NCI-H2196 treated with DMSO at 0.1 percent for 48 hours (cell line): ENCODE data around the gene CCDC146.

Experiments used
- DNase-seq: peaks from one replicate; lab custom pipeline; 2025; ENCODE audit not compliant: unreplicated experiment; lab: John Stamatoyannopoulos, UW

CCDC146 gene

DNA sequence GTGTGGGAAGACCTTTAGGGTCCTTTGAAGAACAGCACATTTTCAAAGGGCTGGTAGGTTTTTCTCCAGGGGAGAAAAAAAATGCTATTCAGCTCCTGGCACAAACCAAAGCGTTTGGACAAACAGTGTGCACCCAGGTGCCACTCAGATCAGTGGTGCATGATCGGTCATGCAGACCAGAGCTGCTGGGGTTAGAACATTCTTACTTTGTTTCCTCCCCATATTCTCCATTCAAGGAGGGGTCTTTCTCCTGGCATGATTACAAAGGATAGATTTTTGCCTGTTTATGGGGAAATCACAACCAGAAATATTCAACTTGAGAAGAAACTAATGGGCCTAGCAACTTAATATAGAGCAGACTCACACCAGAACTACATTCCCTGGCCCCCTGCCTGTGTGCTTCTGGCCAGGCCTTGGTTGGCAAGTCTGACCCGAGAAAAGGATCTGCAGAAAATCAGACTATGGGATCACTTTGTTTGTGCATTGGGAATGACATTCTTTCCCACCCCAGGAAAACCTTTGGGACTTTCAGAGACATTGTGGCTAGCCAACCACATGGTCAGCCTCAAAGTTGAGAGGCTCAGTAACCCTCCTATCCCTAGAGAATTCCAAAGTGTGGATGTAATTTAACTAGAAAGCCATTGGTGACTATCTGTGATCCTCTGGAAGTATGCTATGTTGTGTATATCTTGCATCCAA lies 159.5 kb downstream of the CCDC146 start:
- no peak for DNase-seq

GRCh38 chr7:77282897-77283296 lies 160.5 kb downstream of the CCDC146 start:
- no peak for DNase-seq

GRCh38 chr7:77284005-77284404 lies 161.6 kb downstream of the CCDC146 start:
- DNase-seq = no peak

- no peak for DNase-seq
Measured at GRCh38 chr7:77284616-77285015, 162.2 kb downstream of the CCDC146 start.

DNA sequence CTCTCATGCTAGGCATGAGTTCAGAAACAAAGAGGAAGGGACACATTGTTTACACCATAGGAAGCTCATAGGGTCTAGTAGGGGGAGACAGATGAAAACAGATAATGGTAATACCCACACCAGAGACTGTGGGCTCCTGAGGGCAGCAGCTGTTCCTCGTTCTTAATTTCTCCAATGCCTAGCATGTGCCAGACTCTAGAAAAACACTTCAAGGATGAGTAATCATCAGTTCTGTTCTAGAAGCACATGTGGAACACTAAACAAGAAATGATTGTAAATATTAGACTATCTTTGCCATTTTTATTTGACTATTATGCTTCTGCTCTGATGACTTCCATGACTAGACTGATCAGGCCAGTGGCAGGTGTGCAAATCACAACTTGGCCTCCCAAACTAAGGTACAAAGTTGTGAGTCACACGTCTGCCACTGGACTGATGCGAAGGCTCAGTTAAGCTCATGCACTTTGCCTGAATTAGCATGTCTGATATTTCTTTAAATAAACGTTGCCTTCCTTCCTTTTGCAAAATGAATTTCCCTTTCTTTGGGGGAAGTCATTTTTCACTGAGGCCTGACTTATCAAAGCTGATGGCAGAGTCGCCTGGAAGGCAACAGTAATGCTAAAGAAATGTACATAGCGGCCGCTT lies 166.4 kb downstream of the CCDC146 start:
- DNase-seq = no peak

GRCh38 chr7:77289387-77289786 lies 167.0 kb downstream of the CCDC146 start:
- no peak for DNase-seq

DNA sequence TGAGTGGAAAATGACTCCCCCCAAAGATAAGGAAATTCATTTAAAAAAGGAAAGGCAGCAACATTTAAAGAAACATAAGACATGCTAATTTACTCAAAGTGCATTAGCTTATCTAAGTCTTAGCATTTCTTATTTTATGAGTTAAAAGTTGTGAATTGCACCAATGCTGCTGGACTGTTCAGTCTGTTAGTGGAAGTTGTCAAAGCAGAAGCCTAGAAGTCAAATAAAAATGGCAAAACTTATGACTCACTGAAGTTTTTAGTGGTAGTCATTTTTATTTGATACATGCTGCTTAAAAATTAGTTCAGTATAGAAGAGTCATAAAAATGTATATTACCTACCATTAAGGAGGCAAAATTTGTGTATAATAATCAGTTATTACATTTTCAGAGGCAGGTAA lies 168.0 kb downstream of the CCDC146 start:
- DNase-seq = no peak

GRCh38 chr7:77293046-77293445 lies 170.6 kb downstream of the CCDC146 start:
- DNase-seq = no peak

GRCh38 chr7:77295549-77295948 lies 173.1 kb downstream of the CCDC146 start:
- DNase-seq = no peak

DNA sequence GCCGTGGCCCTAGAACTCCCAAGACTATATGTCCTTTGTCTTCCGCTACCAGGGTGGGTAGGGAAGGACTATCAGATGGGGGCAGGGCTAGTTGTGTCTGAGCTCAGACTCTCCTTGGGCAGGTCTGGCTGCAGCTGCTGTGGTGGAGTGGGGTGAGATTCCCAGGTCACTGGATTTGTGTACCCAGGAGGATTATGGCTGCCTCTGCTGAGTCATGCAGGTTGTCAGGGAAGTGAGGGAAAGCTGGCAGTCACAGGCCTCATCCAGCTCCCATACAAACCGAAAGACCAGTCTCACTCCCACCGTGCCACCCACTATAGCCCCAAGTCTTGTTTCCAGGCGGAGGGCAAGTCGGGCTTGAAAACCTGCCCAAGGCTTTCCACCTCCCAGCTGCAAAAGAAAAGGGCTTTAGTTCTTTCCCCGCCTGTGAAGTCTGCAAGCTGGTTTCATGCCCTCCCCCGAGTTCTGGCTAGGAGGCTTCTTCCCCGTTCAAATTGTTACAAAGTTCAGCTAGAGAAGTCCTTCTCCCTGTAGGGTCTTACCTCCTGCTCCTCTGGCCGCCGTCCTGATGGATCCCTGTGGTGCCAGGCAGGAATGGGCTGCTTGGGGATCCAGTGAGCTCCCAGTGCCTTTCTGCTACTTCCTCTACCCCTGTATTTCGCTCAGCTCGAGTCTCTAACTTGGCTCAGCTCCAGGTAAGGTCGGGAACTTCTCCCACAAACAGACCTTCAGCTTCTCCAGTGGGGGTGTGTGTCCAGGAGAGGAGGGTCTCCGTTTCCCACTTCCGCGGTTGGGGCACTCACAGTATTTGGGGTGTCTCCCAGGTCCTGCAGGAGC lies 184.0 kb downstream of the CCDC146 start:
- DNase-seq = no peak

DNA sequence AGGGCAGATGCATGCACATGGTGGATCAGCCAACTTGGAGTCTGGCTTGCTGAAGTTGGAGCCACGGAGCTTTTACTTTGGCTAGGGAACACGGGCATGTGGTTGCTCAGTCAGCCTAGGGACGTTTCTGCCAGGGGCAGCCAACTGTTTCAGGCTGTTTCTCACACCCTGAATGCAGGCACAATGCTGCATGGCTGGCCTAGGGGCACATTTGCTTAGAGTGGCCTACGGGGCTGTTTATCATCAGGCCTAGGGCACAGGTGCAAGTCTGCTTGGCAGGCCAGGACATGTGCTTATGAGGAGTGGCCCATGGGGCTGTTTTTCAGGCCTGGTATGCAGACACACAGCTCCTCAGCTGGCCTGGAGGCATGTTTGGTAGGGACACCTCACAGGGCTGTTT lies 186.4 kb downstream of the CCDC146 start:
- DNase-seq = no peak

GRCh38 chr7:77309714-77310220 lies 187.4 kb downstream of the CCDC146 start:
- no peak for DNase-seq

DNA sequence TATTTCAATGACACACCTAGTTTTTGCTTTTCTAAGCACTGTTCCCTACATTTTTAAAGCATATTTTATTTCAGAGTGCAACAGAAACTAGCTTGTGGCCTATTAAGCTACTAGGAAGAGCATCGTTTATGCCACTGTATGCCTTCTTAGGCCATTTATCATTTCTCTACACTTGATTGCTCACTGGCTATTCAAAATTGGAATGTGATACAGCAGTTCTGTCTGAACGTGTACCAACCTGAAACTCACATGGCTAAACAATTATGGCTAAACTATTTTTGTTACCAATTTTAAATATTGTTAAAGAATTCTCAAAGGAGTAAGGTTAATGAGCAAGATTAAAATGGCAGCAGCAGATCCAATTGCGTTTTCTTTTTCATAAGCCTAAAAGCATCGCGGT lies 188.6 kb downstream of the CCDC146 start:
- DNase-seq = no peak

- DNase-seq = no peak
Measured at GRCh38 chr7:77313085-77313484, 190.7 kb downstream of the CCDC146 start.

DNA sequence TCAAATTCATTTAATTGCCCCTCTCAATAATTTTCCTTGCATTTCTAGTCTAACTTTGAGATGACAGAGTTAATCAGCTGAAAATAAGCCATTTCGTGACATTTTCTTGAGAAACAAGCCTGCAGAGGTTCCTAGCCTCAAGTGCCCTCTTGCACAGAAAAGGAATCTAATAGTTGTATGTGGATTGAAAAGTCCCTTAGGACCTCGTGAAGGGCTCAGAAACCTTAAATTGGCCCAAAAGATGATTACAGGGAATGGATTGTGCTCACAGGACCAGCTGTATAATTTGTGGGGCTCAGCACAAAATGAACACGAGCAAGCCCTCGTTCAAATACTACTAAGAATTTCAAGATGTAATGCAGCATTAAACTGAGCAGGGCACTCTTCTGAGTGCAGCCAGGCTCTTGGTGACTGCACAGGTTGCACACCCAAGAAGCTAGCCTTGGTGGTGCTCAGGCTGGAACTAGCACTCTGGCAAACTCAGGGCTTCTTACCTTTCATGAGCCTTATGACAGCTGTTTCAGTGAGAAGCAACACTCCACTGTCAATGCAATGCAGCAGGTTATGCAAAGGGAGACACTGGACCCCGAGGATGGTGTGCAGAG lies 191.6 kb downstream of the CCDC146 start:
- DNase-seq = no peak

DNA sequence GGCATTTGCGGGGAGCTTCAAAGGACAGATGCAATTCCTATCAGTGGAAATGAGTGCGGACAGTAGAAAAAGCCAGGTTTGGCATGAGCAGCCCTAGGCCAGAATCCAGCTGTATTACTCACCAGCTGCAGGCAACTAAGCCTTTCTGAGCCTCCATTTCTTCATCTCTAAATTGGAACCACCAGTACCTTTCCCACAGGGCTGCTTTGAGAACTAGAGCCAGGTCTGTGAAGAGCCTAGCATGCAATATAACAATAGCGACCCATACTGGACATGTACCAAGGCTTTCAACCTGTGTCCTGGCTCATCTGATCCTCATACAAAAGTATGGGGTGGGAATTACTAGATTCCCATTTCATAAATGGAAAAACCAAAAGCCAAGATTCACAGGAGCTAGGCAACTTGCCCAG lies 192.8 kb downstream of the CCDC146 start:
- DNase-seq = no peak

DNA sequence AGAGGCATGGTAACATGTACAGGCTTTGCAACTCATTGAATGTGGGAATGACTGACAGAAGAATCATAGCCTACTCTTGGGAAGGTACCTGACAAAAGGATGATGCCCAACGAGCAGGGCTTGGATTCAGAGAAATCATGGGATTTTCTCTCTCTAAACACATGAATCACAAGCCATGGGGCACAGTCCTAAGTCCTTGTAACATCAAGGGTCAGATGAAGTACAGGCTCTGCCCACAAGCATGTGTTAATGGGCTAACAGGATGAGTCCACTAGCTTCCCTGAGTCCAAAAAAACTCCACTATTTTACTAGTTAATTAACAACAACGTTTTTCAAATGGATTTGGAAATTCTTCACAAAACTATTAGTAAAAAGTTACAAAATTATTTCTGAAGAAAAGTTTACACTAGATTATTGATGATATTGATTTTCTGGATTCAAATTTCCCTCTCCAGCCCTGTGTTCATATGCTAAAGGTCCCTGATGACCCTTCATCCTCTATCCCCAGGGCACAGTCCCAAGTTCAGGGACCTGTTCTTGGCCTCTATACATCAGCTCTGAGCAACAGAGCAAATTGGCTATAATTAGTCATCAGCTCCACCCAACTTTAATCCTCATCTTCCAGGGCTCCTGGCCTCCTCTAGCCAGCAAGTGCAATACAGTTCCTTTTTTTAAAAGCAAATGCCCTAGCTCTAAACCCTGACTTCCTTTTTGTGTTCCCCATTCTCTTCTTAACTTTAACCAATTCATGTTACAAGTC lies 194.0 kb downstream of the CCDC146 start:
- no peak for DNase-seq

- no peak for DNase-seq
Measured at GRCh38 chr7:77318019-77318418, 195.6 kb downstream of the CCDC146 start.

DNA sequence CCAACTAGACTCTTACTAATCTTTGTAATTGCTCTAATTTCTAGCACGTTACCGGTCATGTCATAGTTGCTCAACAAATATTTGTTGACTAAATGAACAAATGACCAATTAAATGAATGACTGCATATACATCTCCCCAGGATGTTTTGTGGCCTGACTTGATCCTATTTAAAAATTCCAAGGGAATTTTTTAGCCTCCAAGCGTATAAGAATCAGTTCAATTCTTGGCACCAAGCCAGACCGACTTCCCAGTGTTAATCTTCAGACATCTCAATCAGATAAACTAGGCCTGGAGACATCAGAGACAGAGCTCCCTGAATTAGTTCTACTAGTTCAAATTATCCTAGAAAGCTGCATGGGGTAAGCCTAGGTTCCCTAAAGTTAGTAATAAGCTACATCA lies 197.7 kb downstream of the CCDC146 start:
- no peak for DNase-seq

- no peak for DNase-seq
Measured at GRCh38 chr7:77320714-77321113, 198.3 kb downstream of the CCDC146 start.

GRCh38 chr7:77321300-77321699 lies 198.9 kb downstream of the CCDC146 start:
- no peak for DNase-seq
